Endothelial cell (in vitro differentiated cells): ENCODE data around the gene CRISPLD2. TPM values are rescaled to one million over a fixed set of nuclear protein-coding genes. Genes with fewer than 3 reads are reported as not detected.
A peak's percentile ranks its signal among the peaks of the same experiment; 100 is the strongest.

ENCODE experiments used
- DNase-seq: peaks from one replicate; pipeline ENCODE4 v3.0.0; 2021; ENCODE audit warnings: low spot score
- H3K27ac Mint-ChIP-seq: one replicate; pipeline ENCODE4 v1.8.0; 2021; ENCODE audit warnings: mixed read lengths, inconsistent platforms; ENCODE audit not compliant: unreplicated experiment
- H3K27me3 Mint-ChIP-seq: one replicate; pipeline ENCODE4 v1.8.0; 2021; ENCODE audit warnings: mild to moderate bottlenecking, moderate library complexity, mixed read lengths, inconsistent platforms; ENCODE audit not compliant: unreplicated experiment
- H3K36me3 Mint-ChIP-seq: one replicate; pipeline ENCODE4 v1.8.0; 2021; ENCODE audit warnings: mild to moderate bottlenecking, low read depth, mixed read lengths, inconsistent platforms; ENCODE audit not compliant: unreplicated experiment
- H3K4me1 Mint-ChIP-seq: one replicate; pipeline ENCODE4 v1.8.0; 2021; ENCODE audit warnings: mild to moderate bottlenecking, mixed read lengths, inconsistent platforms; ENCODE audit not compliant: unreplicated experiment
- H3K4me3 Mint-ChIP-seq: one replicate; pipeline ENCODE4 v1.8.0; 2021; ENCODE audit warnings: mild to moderate bottlenecking, mixed read lengths, inconsistent platforms; ENCODE audit not compliant: unreplicated experiment
- H3K9me3 Mint-ChIP-seq: one replicate; pipeline ENCODE4 v1.8.0; 2021; ENCODE audit warnings: mixed read lengths, inconsistent platforms; ENCODE audit not compliant: unreplicated experiment
- CTCF ChIP-seq: fragments of 200-600 bp; sonication (generic); IDR thresholded peaks from one replicate; pipeline ENCODE4 v1.5.0; 2021; ENCODE audit warnings: antibody characterized with exemption; ENCODE audit not compliant: unreplicated experiment
- total RNA-seq: library from RNA; stranded (reverse); fragmentation: NEBNext Ultra II Directional; extraction: Animal tissue kit (Norgen Biotek cat#: 25700); gene quantifications from one replicate; pipeline ENCODE4 v1.2.1, GENCODE V29; 2021; ENCODE audit not compliant: unreplicated experiment

Gene CRISPLD2
- total RNA-seq, 1 donor from 2014 or later = 0.54 TPM

DNA sequence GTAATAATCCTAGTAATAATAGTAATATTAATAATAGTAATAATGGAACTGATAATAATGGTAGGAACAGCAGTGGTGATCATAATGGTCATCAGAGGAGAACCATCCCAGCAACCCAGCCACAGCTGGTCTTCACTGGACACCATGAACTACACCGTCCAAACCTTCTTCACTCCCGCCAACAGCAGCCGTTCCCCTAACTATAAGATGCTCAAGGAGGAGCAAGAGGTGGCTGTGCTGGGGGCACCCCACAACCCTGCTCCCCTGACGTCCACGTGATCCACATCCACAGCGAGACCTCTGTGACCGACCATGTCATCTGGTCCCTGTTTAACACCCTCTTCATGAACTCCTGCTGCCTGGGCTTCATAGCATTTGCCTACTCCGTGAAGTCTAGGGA lies 100.5 kb downstream of the CRISPLD2 start:
- TF ChIP-seq CTCF = no peak
- no peak for DNase-seq
- Mint-ChIP-seq H3K36me3 (no peaks in the 10 kb centered on the region), H3K27ac (no peak overlapping the region), H3K4me3 (no peak overlapping the region), H3K4me1 (no peaks in the 10 kb centered on the region), H3K27me3 (peaks cover 2% of the 10 kb centered on the region), H3K9me3 (no peaks in the 10 kb centered on the region)

GRCh38 chr16:84922351-84923120 lies 102.8 kb downstream of the CRISPLD2 start:
- Mint-ChIP-seq H3K36me3 (no peaks in the 10 kb centered on the region), H3K27ac (no peak overlapping the region), H3K9me3 (no peaks in the 10 kb centered on the region), H3K4me1 (no peaks in the 10 kb centered on the region), H3K4me3 (no peak overlapping the region), H3K27me3 (peaks cover 2% of the 10 kb centered on the region)
- DNase-seq = peak; percentile 21
- TF ChIP-seq CTCF = no peak

DNA sequence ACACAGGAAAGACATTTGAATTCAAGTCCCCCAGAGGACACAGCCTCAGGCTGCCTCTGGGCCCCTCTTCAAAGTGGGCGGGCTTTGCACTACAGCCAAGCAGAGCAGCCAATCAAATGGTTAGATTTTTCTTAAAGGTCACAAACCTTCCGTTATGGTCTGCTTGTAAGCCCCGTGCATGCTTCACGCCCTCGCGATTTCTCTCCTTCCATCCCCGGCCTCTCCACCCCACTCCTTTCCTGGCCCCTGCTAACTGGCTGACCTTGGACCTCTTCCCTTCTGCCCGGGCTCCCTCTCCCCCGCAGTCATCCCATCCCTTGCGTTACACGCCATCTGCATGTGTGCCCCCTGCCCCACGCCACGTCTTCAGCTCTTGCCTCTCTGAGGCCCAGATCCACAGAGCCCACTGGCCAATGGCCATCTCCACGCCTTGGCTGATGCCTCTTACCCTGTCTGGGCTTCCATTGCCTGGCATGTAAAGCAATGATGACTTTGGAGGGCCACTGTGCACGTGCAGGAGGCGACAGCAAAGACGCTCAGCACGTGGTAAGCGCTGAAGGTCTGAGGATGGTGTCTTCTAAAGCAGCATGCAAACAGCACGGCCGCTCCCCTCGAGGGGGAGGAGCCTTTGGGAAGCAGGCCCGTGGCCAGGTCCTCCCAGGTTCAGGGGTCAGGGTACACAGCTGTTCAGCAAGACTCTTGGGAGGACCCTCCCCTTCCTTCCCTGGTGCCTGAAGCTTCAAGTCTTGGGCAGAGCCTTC lies 104.7 kb downstream of the CRISPLD2 start:
- Mint-ChIP-seq H3K27me3 (peaks cover 1% of the 10 kb centered on the region), H3K36me3 (peaks cover 1% of the 10 kb centered on the region), H3K4me1 (no peaks in the 10 kb centered on the region), H3K4me3 (no peak overlapping the region), H3K9me3 (no peaks in the 10 kb centered on the region), H3K27ac (no peak overlapping the region)
- no peak for DNase-seq
- no peak for TF ChIP-seq CTCF

DNA sequence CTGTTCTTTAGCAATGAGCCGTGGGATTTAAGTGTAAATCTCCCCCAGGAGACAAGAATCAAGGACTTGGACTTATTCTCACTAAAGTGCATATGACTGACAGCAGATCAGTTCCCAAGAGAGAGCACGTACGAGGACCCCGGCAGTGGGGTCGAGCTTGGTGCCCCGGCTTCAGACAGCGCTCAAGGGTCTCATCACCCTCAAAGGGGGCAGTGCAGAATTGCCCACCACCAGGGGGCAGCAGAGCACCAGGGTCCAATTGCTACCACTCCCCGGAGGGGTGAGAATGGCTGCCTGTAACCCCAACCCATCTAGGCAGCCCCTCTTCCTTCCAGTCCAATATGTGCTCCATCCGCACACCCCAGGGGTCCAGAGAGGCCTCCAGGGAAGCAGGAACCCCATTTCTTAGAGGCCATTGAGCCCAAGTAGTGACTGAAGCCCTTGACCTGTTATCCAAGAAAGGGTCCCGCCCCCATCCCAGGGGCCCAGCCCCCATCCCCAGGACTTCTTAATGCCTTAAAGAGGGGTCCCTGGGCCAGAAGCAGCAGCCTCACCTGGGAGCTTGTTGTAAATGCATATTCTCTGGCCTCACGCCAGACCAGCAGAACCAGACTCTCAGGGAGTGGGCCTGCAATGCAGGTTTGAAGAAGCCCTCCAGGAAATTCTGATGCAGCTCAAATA lies 105.4 kb downstream of the CRISPLD2 start:
- no peaks in the 10 kb centered on the region for H3K4me1 Mint-ChIP-seq
- H3K27me3 Mint-ChIP-seq = peaks cover 2% of the 10 kb centered on the region
- peaks cover 3% of the 10 kb centered on the region for H3K36me3 Mint-ChIP-seq
- H3K4me3 Mint-ChIP-seq = no peak overlapping the region
- H3K9me3 Mint-ChIP-seq = no peaks in the 10 kb centered on the region
- DNase-seq = peak; percentile 72
- peak; percentile 86 for TF ChIP-seq CTCF
- H3K27ac Mint-ChIP-seq = no peak overlapping the region
